GM12873 (cell line): ENCODE data around the gene OTOR.
A peak's percentile ranks its signal among the peaks of the same experiment; 100 is the strongest.

Experiments used
- TF ChIP-seq, protein P1 (sequence below): IDR thresholded peaks from 2 replicates; pipeline ENCODE4 v1.5.1; 2012; ENCODE audit warnings: low read depth, mild to moderate bottlenecking, moderate library complexity, low read length, control low read depth; ENCODE audit not compliant: insufficient read depth; ENCODE audit errors: missing control alignments

Gene OTOR, protein sequence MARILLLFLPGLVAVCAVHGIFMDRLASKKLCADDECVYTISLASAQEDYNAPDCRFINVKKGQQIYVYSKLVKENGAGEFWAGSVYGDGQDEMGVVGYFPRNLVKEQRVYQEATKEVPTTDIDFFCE

DNA sequence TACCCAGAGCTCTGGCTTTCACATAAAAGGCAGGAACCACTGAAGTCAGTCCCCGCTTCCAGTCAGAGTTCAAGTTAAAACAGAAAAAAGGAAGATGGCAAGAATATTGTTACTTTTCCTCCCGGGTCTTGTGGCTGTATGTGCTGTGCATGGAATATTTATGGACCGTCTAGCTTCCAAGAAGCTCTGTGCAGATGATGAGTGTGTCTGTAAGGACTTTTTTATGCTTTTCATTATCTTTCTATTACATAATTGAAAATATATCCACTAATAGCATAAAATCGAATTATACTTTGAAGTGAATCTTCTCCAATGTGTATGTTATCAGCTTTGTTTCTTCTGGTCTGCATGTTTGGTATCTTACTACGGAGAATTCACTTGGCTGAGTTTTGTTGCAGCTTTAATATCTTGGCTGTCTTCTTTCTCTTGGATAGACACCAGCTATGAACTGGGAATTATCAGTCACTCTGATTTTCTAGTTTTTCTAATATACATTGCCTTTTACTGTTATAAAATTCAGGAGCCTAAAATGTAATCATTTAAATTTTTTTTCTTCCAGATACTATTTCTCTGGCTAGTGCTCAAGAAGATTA is at the start of gene OTOR:
Gene OTOR (plus strand): TSS at position 51 of the 593 bp plus-strand sequence. CDS start 44 bp downstream, at position 95.
- TF ChIP-seq, protein P1, sequence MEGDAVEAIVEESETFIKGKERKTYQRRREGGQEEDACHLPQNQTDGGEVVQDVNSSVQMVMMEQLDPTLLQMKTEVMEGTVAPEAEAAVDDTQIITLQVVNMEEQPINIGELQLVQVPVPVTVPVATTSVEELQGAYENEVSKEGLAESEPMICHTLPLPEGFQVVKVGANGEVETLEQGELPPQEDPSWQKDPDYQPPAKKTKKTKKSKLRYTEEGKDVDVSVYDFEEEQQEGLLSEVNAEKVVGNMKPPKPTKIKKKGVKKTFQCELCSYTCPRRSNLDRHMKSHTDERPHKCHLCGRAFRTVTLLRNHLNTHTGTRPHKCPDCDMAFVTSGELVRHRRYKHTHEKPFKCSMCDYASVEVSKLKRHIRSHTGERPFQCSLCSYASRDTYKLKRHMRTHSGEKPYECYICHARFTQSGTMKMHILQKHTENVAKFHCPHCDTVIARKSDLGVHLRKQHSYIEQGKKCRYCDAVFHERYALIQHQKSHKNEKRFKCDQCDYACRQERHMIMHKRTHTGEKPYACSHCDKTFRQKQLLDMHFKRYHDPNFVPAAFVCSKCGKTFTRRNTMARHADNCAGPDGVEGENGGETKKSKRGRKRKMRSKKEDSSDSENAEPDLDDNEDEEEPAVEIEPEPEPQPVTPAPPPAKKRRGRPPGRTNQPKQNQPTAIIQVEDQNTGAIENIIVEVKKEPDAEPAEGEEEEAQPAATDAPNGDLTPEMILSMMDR = no peak

DNA sequence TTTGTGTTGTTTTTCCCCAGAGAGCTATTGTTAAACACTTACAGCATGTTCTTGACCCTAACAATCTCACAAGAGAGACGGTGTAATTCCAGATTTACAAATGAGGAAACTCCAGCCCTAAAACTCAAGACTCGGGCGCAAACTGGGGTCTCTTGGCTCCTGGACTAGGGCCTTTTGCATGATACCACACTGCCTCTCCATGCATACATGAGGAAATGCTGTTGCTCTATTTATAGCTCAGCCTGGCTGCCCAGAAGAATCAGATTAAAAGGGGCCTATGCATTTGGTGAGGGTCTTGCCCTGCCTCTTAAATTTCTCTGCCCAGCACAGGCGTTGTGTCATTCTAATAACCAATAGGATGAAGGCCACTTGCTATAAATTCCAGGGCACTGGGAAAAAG is 48.9 kb upstream of the OTOR start:
- TF ChIP-seq, protein P1 = no peak

DNA sequence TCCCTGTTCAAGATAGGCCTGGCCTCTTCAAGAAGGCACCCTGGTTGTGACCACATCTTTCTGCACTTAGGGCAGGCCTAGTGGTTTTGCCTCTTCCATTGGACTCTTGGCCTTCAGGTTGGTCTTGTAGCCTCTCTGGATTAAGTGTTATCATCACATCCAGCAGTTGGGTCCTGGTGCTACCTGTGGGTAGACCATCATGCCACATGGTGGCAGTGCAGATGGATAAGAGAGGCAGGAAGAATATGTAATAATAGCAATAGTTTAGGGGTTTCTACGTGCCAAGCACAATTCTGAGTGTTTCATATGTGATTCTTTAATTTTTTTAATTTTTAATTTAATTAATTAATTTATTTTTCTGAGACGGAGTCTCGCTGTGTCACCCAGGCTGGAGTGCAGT is 46.9 kb upstream of the OTOR start:
- TF ChIP-seq, protein P1 = peak; percentile 64

DNA sequence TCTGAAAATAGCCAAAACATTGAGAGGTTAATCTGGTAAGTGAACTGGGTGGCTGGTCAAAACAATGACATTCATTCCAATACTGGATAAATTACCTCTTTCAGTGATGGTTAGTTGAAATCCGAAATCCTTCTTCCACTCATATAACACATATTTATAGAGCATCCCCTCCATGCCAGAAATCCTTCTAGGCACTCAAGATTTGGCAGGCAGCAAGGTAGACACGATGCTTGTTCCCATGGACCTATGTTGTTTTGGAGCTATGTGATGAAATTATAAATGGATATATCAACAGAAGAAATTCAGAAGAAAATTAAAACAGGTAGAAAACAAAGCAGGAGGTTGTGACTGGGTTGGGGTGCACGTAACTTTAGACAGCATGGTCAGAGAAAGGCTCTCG is 44.6 kb upstream of the OTOR start:
- TF ChIP-seq, protein P1 = no peak

DNA sequence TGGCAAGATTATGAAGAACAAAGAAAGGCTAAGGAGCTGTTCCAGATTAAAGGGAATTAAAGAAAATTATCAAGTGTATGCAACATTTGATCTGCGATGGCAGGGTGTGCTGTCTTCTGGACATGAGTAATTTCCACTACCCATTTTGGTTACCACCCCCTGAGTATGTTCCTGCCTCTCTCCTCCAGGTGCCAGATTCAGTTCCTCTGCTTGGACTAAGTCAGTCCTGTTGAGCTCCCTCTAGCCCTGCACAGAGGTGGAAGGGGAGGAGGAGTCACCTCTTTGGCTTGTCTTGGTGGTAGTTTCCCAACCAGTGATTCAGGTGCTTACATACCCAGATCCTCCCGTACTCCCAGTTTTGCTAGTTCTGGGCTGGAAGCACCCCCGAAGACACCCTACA is 40.5 kb upstream of the OTOR start:
- TF ChIP-seq, protein P1 = no peak

DNA sequence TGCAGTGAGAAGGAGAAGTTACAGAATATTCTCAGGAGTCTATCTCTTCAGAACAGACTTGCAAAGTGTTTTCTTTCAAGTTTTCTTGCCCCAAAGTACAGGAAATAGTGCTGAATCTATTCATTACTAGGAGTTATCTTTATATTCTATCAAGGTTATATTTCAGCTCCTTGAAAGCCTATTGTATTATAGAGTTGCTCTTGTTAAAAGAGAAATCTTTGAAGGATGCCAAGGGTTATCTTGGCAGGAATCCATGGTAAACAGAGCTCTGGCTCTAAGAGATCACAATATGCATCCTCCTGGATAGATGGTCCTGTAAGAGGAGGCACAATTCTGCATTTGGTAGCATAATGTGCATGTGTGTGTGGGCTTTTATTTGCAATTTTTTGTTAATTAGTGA is 39.6 kb upstream of the OTOR start:
- TF ChIP-seq, protein P1 = no peak

DNA sequence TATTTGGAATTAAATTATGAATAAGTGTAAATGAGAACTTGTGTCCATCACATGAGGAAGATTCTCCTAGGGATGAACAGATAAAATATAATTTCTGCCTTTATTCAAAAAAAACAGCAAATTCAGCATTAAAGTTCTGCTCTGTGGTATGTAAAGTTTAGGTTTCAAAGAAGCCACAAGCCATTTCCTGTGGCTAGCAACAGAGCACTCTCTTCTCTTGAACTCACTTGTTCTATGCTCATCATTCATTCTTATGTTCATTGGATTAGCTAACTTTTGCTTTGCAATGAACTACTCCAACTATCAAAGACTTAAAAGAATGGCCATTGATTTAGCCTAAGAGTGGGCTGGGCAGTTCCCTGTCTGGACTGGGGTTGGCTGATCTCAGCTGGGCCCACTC is 39.1 kb upstream of the OTOR start:
- TF ChIP-seq, protein P1 = no peak

DNA sequence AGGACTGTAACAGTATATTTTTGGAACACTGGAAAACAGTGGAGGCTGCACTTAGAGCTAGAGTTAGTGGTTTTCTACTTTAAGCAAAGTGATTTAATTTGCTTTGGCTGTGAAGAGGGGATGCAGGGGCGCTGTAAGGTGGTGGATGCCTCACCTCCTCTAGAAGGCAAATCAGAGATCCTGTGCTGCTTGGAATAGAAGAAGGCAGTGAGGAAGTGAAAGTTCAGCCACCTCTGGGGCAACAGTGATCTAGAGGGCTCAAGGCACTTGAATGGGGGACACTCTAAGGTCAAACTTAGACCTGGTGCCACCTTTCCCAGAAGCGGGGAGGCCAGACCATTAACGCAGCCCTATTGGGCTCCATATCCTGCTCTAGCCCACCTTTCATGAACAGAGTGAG is 37.4 kb upstream of the OTOR start:
- TF ChIP-seq, protein P1 = no peak
